ENCODE data around the gene CLCA4. TPM values are rescaled to one million over a fixed set of nuclear protein-coding genes. Genes with fewer than 3 reads are reported as not detected.
"Not testable (repeated sequence)": the region's sequence is repeated elsewhere in the genome, so short reads cannot be mapped to it uniquely, and the experiment has no call there.

Gene CLCA4, protein sequence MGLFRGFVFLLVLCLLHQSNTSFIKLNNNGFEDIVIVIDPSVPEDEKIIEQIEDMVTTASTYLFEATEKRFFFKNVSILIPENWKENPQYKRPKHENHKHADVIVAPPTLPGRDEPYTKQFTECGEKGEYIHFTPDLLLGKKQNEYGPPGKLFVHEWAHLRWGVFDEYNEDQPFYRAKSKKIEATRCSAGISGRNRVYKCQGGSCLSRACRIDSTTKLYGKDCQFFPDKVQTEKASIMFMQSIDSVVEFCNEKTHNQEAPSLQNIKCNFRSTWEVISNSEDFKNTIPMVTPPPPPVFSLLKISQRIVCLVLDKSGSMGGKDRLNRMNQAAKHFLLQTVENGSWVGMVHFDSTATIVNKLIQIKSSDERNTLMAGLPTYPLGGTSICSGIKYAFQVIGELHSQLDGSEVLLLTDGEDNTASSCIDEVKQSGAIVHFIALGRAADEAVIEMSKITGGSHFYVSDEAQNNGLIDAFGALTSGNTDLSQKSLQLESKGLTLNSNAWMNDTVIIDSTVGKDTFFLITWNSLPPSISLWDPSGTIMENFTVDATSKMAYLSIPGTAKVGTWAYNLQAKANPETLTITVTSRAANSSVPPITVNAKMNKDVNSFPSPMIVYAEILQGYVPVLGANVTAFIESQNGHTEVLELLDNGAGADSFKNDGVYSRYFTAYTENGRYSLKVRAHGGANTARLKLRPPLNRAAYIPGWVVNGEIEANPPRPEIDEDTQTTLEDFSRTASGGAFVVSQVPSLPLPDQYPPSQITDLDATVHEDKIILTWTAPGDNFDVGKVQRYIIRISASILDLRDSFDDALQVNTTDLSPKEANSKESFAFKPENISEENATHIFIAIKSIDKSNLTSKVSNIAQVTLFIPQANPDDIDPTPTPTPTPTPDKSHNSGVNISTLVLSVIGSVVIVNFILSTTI
- polyA plus RNA-seq (ENCODE audit: insufficient read length in 4 of 4) = not detected

DNA sequence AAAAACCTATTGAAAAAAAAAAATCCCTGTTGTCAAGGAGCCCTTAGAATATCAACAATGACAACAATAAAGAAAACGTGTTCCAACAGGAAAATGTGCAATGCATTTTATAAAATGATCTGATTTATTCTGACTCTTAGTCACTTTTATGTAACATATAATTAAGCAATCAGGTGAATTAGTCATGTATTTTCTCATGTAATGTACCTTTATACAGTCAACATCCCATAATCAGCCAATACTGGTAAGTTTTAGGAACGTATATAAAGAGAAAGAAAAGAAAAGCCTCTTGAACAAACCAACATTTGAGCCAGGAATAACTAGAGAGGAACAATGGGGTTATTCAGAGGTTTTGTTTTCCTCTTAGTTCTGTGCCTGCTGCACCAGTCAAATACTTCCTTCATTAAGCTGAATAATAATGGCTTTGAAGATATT, at the start of gene CLCA4:
CLCA4 (plus strand) TSS at position 292 of the 435 bp plus-strand sequence; CDS start at position 334, 42 bp downstream.
- no peak for DNase-seq (ENCODE audit: low read depth in 4 of 4, low spot score in 3 of 4)

DNA sequence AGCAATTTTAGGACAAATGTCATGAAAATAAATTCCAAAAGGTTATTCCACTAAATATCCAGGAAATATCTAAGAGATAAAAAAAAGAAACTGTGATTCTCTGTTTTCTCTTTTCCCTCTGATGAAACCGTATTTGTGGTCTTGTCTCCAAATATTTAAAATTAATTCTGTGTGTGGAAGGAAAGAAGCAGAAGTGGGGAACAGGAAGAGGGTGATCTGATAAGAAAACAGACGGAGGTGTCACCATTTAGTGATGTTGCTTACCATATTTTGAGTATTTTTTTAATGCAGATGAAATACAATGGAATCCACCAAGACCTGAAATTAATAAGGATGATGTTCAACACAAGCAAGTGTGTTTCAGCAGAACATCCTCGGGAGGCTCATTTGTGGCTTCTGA, 48.6 kb upstream of the CLCA4 start:
- no peak for DNase-seq (ENCODE audit: low read depth in 4 of 4, low spot score in 3 of 4)

DNA sequence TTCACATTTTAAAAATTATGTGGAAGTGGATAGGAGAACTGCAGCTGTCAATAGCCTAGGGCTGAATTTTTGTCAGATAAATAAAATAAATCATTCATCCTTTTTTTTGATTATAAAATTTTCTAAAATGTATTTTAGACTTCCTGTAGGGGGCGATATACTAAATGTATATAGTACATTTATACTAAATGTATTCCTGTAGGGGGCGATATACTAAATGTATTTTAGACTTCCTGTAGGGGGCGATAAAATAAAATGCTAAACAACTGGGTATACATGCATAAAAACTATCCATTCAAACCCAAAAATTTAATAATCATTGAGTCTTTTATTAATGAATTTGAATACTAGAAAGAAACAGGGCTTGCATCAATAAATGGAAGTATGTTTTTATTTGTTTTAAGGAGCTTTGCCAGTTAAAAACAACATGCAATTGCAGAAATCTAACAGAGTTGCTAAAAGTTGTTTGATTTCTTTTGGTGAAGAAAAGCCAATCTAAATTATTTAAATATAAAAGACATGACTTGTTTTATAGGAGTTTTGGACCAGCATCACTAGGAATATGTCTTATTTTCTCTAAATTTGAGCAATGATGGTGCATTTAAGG, 46.8 kb upstream of the CLCA4 start:
- DNase-seq (ENCODE audit: low read depth in 4 of 4, low spot score in 3 of 4) = no peak

DNA sequence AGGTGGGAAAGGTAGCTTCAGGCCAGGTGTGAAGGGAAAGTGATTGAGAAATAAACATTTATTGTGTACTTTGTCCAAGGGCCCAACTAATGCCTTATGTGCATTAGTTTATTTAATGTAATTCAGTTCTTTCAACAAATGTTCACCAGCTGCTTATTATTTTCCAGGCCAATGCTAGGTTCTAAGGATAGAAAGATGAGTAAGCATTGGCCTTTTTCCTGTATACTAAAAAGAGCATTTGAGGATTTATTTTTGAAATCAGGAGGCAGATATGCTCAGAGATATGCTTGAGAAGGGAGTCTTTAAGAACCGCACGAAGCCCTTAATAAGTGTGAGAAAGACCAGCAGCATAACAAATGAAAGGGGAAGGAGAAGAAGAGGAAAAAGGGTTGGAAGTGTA, 46.2 kb upstream of the CLCA4 start:
- DNase-seq (ENCODE audit: low read depth in 4 of 4, low spot score in 3 of 4) = no peak

DNA sequence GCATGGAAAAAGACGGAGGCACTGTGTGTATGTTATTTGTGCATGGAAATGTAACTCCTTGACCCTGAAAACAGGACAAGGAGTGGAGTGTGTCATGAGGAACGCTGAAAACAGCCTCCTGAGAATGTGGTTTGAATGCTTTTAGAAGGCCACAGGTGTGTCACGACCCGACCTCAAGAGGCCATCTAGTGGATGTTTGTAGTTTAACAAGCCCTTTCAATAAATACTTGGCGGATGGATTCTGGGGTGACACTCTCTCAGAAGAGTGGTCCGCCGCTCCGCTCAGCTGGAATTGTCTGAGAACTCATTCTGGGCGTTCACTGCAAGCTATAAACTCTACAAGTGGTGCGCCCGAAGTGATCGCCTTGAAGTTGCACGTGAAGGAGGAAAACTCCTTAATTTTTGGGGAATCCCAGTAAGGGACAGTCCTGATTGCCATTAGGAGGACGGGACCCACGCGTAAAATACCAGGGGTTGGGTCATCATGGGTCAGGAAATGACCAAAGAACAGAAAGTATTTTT, 44.7 kb upstream of the CLCA4 start:
- DNase-seq (ENCODE audit: low read depth in 4 of 4, low spot score in 3 of 4) = not testable (repeated sequence)

DNA sequence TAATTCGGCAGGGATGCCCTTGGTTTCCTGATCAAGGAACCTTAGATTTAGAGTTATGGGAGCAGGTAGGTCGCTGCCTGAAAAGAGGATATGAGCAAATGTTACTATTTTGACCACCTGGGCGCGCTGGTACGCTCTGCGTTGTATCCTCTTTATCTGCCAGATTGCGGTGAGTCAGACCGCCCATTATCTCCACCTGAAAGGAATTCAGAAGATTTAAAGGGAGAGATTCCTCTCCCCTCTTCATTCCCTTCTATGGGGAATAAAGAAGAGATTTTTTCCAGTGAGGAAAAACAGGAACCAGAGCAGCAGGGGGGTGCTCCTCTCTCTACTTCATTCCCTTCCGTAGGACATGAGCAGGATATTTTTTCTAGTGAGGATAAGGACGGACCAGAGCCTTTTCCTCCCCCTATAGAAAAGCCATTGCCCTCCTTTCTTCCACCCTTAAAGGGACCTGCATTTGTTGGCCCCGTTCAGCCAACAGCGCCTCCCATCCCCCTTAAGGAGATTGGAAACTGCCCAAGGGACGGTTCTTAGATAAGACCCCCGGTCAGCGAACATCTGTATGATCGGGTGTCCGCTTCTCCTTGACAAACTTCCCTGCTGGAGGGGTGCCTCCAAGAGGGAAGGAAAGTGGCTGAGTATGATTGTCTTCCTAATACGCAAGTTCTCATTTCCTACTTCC, 44.0 kb upstream of the CLCA4 start:
- no peak for DNase-seq (ENCODE audit: low read depth in 4 of 4, low spot score in 3 of 4)

DNA sequence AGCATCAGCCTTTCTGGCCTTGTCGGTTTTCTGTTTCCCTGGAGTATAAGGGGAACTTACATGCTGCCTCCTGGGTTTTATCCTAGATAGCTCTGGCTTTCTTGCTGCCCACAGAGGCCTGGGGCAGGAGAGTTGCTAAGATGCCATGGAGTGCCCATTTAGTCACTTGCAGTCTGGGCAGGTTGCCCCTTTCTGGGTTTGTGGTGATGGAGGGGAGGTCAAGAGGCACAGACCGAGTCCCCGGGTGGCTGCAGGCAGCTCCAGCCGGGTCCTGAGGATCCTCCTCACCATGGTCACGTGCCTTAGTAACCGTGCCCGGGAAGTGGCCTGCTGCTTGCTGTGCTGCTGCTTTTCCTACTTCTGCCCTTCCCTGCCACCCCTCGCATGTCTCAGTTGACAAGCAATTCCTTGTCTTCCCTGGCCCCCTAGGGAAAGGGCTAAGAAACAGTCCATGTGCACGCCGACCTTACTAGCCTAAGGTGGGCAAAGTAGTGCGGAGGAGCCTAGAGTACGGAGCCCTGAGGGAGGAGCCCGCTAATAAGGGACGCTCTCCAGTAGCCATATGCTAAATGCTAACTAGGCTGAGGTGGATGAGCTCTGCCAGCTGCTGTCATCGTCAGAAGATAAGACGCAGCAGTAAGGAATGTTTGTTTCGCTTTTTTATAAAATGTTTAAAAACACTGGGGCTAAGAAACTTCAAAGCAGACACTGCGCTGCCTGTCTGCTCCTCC, 43.3 kb upstream of the CLCA4 start:
- DNase-seq (ENCODE audit: low read depth in 4 of 4, low spot score in 3 of 4) = no peak

DNA sequence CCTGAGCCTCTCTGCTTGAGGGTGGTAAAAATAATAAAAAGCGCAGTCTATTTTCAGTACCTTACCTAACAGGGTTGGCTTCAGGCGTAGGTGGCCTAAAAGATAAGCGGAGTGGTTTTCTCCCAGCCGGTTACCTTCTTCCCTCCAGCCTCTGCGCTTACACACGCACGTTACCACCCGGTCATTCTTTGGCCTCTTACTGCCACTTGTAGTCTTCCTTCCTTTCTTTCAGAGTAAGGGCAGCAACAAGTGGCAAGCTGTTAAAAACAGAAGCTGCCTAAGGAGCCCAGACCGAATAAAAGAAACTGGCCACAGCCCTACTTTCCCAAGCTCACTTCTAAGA, 42.8 kb upstream of the CLCA4 start:
- DNase-seq (ENCODE audit: low read depth in 4 of 4, low spot score in 3 of 4) = no peak

DNA sequence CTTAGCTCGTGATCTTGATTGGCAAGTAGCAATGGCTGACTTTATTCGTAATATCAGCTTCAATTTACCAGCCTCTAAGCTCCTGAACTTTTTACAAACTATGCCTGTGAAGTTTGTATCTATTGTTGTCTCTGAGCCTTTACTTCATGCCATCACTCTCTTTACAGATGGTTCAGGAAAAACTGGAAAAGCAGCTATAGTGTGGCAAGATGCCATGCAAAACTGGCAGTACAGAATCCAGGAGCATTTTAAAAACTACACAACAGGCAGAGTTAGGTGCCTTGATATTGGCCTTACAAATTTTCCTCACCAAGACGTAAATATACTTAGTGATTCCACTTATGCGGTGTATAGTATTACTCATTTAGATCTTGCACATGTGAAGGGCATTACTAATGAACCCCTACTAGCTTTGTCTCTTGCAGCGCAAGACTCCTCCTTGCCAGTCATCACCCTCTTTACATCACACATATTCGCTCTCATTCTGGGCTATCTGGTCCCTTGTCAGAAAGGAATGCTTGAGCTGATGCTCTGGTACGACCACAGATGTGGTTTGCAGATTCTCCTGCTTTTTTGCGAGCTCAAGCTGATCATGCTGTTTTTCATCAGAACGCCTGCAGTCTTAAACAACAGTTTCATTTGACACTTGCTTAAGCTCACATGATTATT, 41.8 kb upstream of the CLCA4 start:
- DNase-seq (ENCODE audit: low read depth in 4 of 4, low spot score in 3 of 4) = no peak

DNA sequence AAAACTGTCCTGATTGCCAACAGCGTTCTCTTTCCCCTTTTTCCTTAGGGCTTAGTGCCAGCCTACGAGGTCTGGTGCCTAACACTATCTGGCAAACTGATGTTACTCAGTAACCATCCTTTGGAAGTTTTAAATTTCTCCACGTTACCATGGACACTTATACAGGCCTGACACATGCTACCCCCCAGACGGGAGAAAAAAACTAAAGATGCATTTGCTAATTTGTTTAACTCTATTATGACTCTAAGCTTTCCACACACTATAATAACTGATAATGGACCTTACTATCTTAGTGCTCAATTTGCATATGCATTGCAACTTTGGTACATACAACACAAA, 41.3 kb upstream of the CLCA4 start:
- no peak for DNase-seq (ENCODE audit: low read depth in 4 of 4, low spot score in 3 of 4)

DNA sequence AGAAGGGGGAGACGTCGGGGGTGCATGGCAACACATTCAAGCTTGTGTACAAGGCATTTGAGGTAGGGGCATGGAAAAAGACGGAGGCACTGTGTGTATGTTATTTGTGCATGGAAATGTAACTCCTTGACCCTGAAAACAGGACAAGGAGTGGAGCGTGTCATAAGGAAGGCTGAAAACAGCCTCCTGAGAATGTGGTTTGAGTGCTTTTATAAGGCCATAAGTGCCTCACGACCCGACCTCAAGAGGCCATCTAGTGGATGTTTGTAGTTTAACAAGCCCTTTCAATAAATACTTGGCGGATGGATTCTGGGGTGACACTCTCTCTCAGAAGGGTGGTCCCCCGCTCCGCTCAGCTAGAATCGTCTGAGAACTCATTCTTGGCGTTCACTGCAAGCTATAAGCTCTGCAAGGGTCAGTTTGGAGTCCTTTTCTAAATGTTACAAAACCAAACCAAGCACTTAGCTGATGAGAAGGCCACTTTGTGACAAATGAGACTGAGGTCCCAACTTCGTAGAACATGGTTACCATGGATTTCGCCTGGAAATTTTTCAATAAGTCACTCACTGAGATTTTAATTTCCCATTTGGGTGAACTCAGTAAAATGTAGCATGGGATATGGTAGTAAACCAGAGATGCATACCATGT, 38.8 kb upstream of the CLCA4 start:
- DNase-seq (ENCODE audit: low read depth in 4 of 4, low spot score in 3 of 4) = no peak

DNA sequence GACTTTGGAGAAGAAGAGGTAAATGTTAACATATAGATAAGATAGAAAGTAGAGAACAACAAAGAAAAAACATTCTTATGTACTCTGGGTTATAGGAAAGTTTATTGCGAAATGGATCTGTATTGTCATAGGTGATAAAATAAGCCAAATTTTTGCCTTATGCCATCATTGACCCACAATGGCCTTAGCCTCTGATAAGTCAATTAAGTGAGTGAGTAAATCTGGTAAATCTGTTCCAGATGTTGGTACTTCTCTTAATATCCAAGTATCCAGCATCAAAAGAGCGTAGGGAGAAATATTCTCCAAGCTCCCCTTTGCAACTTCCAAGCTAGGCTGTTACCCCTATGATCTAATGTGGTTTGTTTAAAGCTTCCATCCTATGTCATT, 38.3 kb upstream of the CLCA4 start:
- no peak for DNase-seq (ENCODE audit: low read depth in 4 of 4, low spot score in 3 of 4)

DNA sequence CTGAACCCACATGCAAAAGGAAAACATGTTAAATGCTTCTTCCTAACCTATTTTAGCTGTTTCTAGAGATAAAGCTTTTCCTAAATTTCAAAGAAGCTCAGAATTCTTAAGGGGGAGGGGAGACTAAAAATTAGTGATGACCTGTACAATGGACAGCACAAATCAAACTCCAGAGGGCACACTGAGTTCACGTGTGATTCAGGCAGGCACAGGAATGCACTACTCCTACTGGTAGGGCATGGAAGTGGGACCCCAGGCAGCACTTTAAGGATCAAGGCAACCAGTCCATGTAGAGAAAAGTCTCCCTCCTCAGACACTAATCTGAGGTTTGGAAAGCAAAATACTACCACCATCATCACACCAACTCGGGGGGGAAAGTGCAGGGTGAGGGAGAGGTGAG, 31.3 kb upstream of the CLCA4 start:
- DNase-seq (ENCODE audit: low read depth in 4 of 4, low spot score in 3 of 4) = no peak

DNA sequence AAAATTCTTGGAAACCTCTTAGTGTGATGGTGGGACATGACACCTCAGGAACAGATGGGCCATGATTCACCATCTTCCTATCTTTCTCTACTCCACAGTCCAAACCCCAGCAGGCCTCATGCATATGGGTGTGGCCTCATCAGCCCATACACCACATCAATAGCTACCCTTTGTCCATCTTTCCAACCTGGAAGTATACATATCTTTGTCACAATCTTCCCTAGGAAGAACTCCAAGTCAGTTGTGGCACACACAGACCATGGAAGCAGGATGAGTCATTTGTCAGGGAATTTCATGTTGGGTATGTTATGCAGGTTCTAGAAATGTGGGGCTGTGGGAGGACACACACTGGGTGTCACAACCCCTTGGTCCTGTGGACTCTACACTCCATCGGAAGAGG, 30.5 kb upstream of the CLCA4 start:
- no peak for DNase-seq (ENCODE audit: low read depth in 4 of 4, low spot score in 3 of 4)

DNA sequence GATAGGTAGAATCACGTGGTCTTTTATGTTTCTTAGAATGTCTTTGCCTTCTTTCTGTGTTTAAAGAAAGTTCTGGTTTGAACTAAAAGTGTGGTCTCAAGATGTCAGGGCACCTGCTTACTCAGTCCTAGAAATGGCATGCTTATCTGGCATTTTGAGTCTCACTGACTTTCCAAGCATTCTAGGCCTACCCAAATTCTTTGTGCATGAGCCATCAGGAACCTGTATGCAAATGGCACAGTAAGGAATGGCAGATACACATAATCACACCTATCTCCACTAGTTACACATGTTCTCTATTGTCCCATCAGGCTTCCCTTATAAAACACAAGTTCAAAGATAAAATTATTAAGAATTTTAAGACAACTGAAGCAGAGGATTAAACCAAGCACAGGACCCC, 29.5 kb upstream of the CLCA4 start:
- no peak for DNase-seq (ENCODE audit: low read depth in 4 of 4, low spot score in 3 of 4)

DNA sequence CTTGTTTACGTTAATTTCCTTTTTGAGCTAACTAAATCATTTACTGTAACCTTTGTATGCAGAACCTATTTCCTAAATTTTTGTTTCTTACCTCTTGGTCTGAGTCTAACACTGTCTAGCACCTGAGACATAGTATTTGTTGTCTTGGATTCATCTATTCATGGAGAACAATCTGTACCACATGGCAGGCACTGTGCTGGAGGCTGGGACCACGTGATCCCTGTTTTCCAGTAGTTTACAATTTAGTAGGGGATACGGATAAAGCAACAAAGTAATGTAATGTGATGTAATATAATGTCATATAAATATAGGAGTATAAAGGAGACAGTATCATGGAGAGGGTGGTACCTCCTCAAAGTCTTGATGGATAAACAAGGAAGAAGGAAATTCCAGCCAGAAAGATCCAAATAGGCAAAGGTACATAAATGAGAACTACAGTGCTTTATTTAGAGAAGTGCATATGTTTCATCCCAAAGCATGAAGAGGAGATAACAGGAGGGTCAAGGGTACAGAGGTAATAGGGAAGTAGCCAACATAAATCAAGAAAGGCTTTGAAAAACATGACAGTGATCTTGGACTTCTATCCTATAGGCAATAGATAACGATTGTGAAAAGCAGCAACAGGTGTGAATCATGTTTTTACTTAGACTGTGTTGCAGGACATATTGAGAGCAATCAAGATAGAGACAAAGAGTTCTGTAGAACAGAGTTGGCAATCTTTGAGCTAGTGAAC, 25.9 kb upstream of the CLCA4 start:
- DNase-seq (ENCODE audit: low read depth in 4 of 4, low spot score in 3 of 4) = no peak

DNA sequence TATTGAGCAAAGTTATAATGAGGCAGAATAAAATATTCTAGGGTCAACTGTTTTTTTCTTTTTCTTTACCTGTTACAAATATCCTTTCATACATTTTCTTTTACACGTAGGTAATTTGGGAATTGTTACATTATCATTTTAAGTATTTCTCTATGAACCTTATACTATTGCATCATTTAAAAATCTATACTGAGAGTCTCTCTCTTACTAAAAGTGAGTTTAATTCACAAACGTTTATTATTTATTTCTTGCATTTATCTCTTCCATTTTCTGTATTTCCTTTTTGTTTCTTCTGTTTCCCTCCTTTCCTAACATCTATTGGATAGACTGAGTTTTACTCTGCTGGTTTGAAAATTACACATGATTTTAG, 25.4 kb upstream of the CLCA4 start:
- DNase-seq (ENCODE audit: low read depth in 4 of 4, low spot score in 3 of 4) = no peak

DNA sequence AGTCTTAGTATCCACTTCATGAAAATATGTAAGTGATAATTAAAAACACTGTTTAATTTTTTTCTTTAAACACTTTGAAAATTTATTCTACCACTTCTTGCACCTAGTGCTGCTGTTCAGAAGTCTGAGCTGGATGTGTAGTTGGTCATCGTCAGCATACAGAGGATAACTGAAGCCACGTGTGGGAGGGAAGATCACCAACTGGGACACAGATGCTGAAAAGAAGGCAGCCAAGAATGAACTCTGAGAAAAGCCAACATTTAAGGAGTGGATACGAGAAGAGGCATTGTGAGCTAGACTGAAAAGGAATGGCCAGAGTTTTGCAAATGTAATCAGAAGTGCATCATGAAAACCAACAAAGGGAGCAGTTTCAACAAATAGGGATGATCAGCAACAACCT, 24.6 kb upstream of the CLCA4 start:
- no peak for DNase-seq (ENCODE audit: low read depth in 4 of 4, low spot score in 3 of 4)
